ENCODE results near the gene RBPJL. TPM values are rescaled to one million over a fixed set of nuclear protein-coding genes. Genes with fewer than 3 reads are reported as not detected.

The RBPJL gene
- total and polyA plus RNA-seq, 2 of the 13 experiments (the other 11 are each of a cell fraction or from before 2014, with no cell fraction given) = not detected

DNA sequence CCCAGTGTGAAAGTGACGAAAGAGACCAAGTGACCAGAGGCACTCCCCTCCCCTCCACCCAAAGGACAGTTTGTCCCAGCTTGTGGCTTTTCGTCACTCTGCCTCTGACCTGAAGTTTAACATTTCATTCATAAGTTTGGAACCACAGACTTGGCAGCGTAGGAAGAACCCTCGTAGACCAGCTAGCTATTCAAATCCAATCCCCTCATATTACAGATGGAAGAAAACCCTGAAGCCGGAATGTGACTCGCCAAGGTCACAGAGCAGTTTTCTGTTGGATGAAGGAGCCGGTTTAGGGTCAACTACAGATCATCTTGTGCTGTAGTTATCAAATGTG, 52.4 kb downstream of the RBPJL start (continued):
- TF ChIP-seq, protein P1, sequence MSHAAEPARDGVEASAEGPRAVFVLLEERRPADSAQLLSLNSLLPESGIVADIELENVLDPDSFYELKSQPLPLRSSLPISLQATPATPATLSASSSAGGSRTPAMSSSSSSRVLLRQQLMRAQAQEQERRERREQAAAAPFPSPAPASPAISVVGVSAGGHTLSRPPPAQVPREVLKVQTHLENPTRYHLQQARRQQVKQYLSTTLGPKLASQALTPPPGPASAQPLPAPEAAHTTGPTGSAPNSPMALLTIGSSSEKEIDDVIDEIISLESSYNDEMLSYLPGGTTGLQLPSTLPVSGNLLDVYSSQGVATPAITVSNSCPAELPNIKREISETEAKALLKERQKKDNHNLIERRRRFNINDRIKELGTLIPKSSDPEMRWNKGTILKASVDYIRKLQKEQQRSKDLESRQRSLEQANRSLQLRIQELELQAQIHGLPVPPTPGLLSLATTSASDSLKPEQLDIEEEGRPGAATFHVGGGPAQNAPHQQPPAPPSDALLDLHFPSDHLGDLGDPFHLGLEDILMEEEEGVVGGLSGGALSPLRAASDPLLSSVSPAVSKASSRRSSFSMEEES (CRISPR knock-in tag; IDR thresholded peaks at IDR 0.05) = peak; percentile 42; the same call in 1 of the 2 replicates
- peak; percentile 16; the same call in 1 of the 2 replicates for TF ChIP-seq ZBTB7A (CRISPR knock-in tag; IDR thresholded peaks at IDR 0.05)
- TF ChIP-seq TEAD3 (CRISPR knock-in tag; optimal IDR thresholded peaks at IDR 0.05; ENCODE audit: borderline replicate concordance) = peak; percentile 56
- TF ChIP-seq ZBTB7B (CRISPR knock-in tag; IDR thresholded peaks at IDR 0.05) = 0 out of 2 replicates have a peak, but pooled peaks have one; percentile 7
- TF ChIP-seq, protein P2, sequence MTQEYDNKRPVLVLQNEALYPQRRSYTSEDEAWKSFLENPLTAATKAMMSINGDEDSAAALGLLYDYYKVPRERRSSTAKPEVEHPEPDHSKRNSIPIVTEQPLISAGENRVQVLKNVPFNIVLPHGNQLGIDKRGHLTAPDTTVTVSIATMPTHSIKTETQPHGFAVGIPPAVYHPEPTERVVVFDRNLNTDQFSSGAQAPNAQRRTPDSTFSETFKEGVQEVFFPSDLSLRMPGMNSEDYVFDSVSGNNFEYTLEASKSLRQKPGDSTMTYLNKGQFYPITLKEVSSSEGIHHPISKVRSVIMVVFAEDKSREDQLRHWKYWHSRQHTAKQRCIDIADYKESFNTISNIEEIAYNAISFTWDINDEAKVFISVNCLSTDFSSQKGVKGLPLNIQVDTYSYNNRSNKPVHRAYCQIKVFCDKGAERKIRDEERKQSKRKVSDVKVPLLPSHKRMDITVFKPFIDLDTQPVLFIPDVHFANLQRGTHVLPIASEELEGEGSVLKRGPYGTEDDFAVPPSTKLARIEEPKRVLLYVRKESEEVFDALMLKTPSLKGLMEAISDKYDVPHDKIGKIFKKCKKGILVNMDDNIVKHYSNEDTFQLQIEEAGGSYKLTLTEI (CRISPR knock-in tag; conservative IDR thresholded peaks at IDR 0.05) = no peak
- TF ChIP-seq, protein P3, sequence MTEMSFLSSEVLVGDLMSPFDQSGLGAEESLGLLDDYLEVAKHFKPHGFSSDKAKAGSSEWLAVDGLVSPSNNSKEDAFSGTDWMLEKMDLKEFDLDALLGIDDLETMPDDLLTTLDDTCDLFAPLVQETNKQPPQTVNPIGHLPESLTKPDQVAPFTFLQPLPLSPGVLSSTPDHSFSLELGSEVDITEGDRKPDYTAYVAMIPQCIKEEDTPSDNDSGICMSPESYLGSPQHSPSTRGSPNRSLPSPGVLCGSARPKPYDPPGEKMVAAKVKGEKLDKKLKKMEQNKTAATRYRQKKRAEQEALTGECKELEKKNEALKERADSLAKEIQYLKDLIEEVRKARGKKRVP (CRISPR knock-in tag; IDR thresholded peaks at IDR 0.05) = 0 out of 4 replicates have a peak, but pooled peaks have one; percentile 14 to 29
- TF ChIP-seq ISL2 (CRISPR knock-in tag; IDR thresholded peaks at IDR 0.05) = 0 out of 2 replicates have a peak, but pooled peaks have one; percentile 11
- TF ChIP-seq, protein P4, sequence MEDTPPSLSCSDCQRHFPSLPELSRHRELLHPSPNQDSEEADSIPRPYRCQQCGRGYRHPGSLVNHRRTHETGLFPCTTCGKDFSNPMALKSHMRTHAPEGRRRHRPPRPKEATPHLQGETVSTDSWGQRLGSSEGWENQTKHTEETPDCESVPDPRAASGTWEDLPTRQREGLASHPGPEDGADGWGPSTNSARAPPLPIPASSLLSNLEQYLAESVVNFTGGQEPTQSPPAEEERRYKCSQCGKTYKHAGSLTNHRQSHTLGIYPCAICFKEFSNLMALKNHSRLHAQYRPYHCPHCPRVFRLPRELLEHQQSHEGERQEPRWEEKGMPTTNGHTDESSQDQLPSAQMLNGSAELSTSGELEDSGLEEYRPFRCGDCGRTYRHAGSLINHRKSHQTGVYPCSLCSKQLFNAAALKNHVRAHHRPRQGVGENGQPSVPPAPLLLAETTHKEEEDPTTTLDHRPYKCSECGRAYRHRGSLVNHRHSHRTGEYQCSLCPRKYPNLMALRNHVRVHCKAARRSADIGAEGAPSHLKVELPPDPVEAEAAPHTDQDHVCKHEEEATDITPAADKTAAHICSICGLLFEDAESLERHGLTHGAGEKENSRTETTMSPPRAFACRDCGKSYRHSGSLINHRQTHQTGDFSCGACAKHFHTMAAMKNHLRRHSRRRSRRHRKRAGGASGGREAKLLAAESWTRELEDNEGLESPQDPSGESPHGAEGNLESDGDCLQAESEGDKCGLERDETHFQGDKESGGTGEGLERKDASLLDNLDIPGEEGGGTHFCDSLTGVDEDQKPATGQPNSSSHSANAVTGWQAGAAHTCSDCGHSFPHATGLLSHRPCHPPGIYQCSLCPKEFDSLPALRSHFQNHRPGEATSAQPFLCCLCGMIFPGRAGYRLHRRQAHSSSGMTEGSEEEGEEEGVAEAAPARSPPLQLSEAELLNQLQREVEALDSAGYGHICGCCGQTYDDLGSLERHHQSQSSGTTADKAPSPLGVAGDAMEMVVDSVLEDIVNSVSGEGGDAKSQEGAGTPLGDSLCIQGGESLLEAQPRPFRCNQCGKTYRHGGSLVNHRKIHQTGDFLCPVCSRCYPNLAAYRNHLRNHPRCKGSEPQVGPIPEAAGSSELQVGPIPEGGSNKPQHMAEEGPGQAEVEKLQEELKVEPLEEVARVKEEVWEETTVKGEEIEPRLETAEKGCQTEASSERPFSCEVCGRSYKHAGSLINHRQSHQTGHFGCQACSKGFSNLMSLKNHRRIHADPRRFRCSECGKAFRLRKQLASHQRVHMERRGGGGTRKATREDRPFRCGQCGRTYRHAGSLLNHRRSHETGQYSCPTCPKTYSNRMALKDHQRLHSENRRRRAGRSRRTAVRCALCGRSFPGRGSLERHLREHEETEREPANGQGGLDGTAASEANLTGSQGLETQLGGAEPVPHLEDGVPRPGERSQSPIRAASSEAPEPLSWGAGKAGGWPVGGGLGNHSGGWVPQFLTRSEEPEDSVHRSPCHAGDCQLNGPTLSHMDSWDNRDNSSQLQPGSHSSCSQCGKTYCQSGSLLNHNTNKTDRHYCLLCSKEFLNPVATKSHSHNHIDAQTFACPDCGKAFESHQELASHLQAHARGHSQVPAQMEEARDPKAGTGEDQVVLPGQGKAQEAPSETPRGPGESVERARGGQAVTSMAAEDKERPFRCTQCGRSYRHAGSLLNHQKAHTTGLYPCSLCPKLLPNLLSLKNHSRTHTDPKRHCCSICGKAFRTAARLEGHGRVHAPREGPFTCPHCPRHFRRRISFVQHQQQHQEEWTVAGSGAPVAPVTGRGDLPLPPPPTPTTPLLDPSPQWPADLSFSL (CRISPR knock-in tag; IDR thresholded peaks at IDR 0.05) = peak; percentile 24; the same call in 1 of the 2 replicates
- 0 out of 2 replicates have a peak, but pooled peaks have one; percentile 19 for TF ChIP-seq HOXD1 (CRISPR knock-in tag; IDR thresholded peaks at IDR 0.05)
- TF ChIP-seq, protein P5, sequence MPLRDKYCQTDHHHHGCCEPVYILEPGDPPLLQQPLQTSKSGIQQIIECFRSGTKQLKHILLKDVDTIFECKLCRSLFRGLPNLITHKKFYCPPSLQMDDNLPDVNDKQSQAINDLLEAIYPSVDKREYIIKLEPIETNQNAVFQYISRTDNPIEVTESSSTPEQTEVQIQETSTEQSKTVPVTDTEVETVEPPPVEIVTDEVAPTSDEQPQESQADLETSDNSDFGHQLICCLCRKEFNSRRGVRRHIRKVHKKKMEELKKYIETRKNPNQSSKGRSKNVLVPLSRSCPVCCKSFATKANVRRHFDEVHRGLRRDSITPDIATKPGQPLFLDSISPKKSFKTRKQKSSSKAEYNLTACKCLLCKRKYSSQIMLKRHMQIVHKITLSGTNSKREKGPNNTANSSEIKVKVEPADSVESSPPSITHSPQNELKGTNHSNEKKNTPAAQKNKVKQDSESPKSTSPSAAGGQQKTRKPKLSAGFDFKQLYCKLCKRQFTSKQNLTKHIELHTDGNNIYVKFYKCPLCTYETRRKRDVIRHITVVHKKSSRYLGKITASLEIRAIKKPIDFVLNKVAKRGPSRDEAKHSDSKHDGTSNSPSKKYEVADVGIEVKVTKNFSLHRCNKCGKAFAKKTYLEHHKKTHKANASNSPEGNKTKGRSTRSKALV (CRISPR knock-in tag; IDR thresholded peaks at IDR 0.05) = 0 out of 2 replicates have a peak, but pooled peaks have one; percentile 18
- TF ChIP-seq ZBTB21 (CRISPR knock-in tag; IDR thresholded peaks at IDR 0.05) = peak; percentile 68; the same call in 1 of the 2 replicates
- TF ChIP-seq ZMYM3 (CRISPR knock-in tag; IDR thresholded peaks at IDR 0.05) = peak; percentile 8; the same call in 1 of the 2 replicates
- TF ChIP-seq, protein P6, sequence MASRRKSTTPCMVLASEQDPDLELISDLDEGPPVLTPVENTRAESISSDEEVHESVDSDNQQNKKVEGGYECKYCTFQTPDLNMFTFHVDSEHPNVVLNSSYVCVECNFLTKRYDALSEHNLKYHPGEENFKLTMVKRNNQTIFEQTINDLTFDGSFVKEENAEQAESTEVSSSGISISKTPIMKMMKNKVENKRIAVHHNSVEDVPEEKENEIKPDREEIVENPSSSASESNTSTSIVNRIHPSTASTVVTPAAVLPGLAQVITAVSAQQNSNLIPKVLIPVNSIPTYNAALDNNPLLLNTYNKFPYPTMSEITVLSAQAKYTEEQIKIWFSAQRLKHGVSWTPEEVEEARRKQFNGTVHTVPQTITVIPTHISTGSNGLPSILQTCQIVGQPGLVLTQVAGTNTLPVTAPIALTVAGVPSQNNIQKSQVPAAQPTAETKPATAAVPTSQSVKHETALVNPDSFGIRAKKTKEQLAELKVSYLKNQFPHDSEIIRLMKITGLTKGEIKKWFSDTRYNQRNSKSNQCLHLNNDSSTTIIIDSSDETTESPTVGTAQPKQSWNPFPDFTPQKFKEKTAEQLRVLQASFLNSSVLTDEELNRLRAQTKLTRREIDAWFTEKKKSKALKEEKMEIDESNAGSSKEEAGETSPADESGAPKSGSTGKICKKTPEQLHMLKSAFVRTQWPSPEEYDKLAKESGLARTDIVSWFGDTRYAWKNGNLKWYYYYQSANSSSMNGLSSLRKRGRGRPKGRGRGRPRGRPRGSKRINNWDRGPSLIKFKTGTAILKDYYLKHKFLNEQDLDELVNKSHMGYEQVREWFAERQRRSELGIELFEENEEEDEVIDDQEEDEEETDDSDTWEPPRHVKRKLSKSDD (CRISPR knock-in tag; IDR thresholded peaks at IDR 0.05; ENCODE audit: low read depth) = peak; percentile 34; the same call in 1 of the 2 replicates

Data from HepG2 (cell line).